Prostate gland (tissue), 2 donors: ENCODE results near the gene DSTYK. TPM values are rescaled to one million over a fixed set of nuclear protein-coding genes. Genes with fewer than 3 reads are reported as not detected.
A peak's percentile ranks its signal among the peaks of the same experiment; 100 is the strongest.

Source experiments
- DNase-seq: peaks from one replicate; pipeline ENCODE4 v3.0.0-alpha.2; 2019; ENCODE audit warnings: low spot score
- H3K27ac ChIP-seq, 2 donors: fragments of 200-600 bp; sonication (generic); 2 replicates each; pipeline ENCODE4 v1.5.1; 2017 to 2019
- H3K27me3 ChIP-seq: fragments of 200-600 bp; sonication (generic); replicated peaks from 2 replicates; pipeline ENCODE4 v1.5.1; 2019; ENCODE audit not compliant: insufficient read depth
- H3K36me3 ChIP-seq, 2 donors: fragments of 200-600 bp; sonication (generic); 1 replicate in 1 of 2; 2 replicates in 1 of 2; pipeline versions ENCODE4 v1.5.1 to v1.8.1; 2017 to 2019
- H3K4me1 ChIP-seq: fragments of 200-600 bp; sonication (generic); replicated peaks from 2 replicates; pipeline ENCODE4 v1.5.1; 2019
- H3K4me3 ChIP-seq, 2 donors: fragments of 200-600 bp; sonication (generic); 2 replicates each; pipeline ENCODE4 v1.5.1; 2017 to 2019
- H3K9me3 ChIP-seq: fragments of 200-600 bp; sonication (generic); 2 replicates; pipeline ENCODE4 v1.5.1; 2017
- CTCF ChIP-seq, 4 experiments: fragments of 200-600 bp in 2 of 4; fragments of 450-650 bp in 2 of 4; sonication (generic) in 2 of 4; IDR thresholded peaks; 1 replicate in 3 of 4; 2 replicates in 1 of 4; pipeline ENCODE4 v1.5.1; 2016 to 2019; ENCODE audit warnings: antibody characterized with exemption in 4 of 4, mild to moderate bottlenecking in 2 of 4, moderate library complexity in 2 of 4
- POLR2A ChIP-seq: fragments of 450-650 bp; IDR thresholded peaks from one replicate; pipeline ENCODE4 v1.6.1; 2016; ENCODE audit warnings: antibody characterized with exemption, mild to moderate bottlenecking
- POLR2AphosphoS5 ChIP-seq: sonication (generic); formaldehyde crosslinking; IDR thresholded peaks from one replicate; pipeline ENCODE4 v1.6.1; 2017; ENCODE audit warnings: antibody characterized with exemption
- WGBS: methylation state at CpG from one replicate; pipeline ENCODE4 v1.1.5; 2018; 5-methylcytosine and 5-hydroxymethylcytosine counted together
- intact Hi-C: fragments of 100-400 bp; cut with DNase I; formaldehyde crosslinking; loops from one replicate; pipeline ENCODE4 v1.14.2; 2022
- total RNA-seq, 2 donors: library from RNA; depleted of rRNA; stranded (reverse); fragments of >200 nt; gene quantifications; one replicate each; pipeline ENCODE4 v1.1.0, GENCODE V29; 2016

Gene DSTYK
- total RNA-seq, 2 donors from 2014 or later, result 9.7 to 16.9 TPM

DNA sequence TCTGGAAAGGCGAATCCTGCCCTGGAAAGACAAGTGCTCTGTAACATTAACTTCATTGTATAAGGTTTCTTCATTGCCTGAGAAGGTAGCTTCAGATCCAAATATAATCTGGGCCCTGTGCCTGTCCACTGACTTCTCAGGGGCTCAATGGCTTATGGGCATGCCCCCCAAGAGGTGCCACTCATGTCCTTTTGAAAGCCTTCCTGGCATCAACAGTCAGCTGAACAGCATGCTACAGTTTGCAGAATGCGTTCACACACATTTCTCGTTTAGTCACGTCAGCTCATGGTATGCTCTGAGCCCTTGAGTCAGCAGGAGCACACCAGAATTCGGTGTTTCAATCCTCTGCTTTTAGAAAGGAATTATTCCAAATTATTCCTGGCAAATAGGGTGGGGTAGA is 40.1 kb upstream of the DSTYK start:
- intact Hi-C loops, result no loop called here
- no peaks in the 10 kb centered on the region for H3K9me3 ChIP-seq
- no peak overlapping the region for H3K4me3 ChIP-seq
- no peaks in the 10 kb centered on the region for H3K27me3 ChIP-seq
- H3K4me1 ChIP-seq, result peaks cover 2% of the 10 kb centered on the region
- WGBS, result 80% methylated on average over 5 of the region's 5 CpGs
- no peak for DNase-seq
- TF ChIP-seq POLR2AphosphoS5 (no peak), CTCF (IDR thresholded peaks at IDR 0.05) (no peak), POLR2A (no peak)
- H3K36me3 ChIP-seq, result no peaks in the 10 kb centered on the region
- no peak overlapping the region for H3K27ac ChIP-seq

DNA sequence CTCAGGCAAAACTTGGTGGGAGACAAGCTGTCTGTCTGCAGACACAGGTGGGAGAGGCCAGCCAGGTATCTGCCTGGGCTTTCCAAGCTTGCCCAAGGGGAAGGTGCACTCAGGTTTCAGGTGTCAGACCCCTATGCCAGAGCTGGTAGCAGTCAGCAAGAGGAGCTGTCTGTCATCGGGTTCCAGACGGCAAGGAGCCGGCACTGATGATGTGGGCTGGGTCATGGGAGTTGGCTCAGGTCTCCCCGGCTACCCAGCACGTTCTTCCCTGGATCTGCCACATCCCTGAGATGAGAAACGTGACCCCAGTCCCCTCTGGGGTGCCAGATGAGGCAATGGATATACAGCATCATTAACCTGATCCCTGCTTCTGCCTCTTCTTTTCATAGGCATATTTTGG is 39.2 kb upstream of the DSTYK start:
- no peaks in the 10 kb centered on the region for H3K27me3 ChIP-seq
- intact Hi-C loops, result no loop called here
- H3K4me3 ChIP-seq, result no peak overlapping the region
- H3K36me3 ChIP-seq, result no peaks in the 10 kb centered on the region
- WGBS, result 49% methylated on average over 6 of the region's 6 CpGs
- no peaks in the 10 kb centered on the region for H3K9me3 ChIP-seq
- no peak for DNase-seq
- no peak for TF ChIP-seq CTCF (IDR thresholded peaks at IDR 0.05)
- no peak for TF ChIP-seq POLR2AphosphoS5
- TF ChIP-seq POLR2A, result no peak
- peaks cover 2% of the 10 kb centered on the region for H3K4me1 ChIP-seq
- no peak overlapping the region for H3K27ac ChIP-seq

DNA sequence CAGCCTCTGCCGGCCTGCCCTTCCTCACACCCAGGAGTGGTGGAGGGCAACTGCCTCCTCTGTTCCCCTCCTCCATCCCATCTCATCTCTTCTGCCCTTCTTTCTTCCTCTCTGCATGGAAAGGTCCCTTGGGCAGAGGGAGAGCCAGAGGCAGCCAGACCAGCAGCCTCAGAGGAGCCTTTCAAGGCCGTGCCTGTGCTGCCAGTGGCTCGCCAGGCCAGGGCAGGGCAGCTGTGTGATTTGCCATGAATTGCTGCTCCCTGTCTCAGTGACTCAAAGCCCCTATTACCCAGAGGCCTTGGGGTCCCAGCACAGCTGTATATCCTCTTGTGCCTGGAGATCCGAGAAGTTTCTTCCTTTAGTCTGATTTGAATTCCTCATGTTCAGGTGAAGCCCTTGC is 38.1 kb upstream of the DSTYK start:
- Histone ChIP-seq H3K36me3 (no peaks in the 10 kb centered on the region), H3K27ac (no peak overlapping the region), H3K9me3 (no peaks in the 10 kb centered on the region), H3K4me1 (peaks cover 2% of the 10 kb centered on the region), H3K4me3 (no peak overlapping the region), H3K27me3 (no peaks in the 10 kb centered on the region)
- TF ChIP-seq POLR2A, result no peak
- no peak for TF ChIP-seq POLR2AphosphoS5
- no peak for TF ChIP-seq CTCF (IDR thresholded peaks at IDR 0.05)
- DNase-seq, result no peak
- 67% methylated on average over 4 of the region's 4 CpGs for WGBS
- intact Hi-C loops, result no loop called here

DNA sequence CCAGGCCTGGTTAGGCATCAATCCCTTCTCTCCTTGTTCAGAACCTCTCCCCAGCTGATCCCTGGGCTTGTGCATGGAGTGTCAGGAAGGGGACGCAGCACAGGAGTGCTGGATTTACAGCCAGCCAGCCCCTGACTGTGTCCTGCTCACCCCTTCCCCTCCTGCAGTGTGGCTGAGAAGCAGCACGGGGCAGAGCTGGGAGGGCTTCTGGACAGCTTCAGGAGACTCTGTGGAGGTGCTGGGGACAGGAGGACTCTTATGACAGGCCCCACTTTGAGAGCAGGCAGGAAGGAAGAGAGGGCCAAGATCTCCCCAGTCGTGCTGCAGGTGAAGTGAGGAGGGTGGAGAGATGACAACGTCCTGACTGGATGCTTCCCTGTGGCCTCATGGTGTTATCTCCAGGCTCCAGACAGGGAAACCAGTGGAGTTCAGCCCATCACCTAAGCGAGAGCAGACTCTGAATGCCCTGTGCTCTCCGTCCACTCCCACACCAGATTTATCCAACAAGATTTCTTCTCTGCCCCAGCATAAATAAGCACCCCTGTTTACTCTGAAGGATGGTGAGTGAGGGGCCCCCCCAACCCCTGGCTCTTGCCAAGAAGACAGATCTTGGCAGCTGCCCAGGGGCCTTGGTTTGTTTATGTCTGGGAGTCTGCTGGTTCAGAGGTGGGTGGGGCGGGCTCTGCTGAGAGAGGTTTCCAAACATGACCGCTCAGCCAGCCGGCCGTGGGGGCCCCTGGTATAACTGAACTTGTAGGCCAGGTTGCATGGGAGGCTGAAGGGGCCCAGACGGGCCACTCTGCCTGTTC is 37.5 kb upstream of the DSTYK start:
- Histone ChIP-seq H3K4me1 (peaks cover 2% of the 10 kb centered on the region), H3K27me3 (no peaks in the 10 kb centered on the region), H3K36me3 (no peaks in the 10 kb centered on the region), H3K9me3 (no peaks in the 10 kb centered on the region), H3K27ac (no peak overlapping the region), H3K4me3 (no peak overlapping the region)
- 35% methylated on average over 11 of the region's 11 CpGs for WGBS
- DNase-seq, result peak; percentile 55
- intact Hi-C loops, result no loop called here
- TF ChIP-seq POLR2AphosphoS5 (no peak), POLR2A (no peak), CTCF (IDR thresholded peaks at IDR 0.05) (no peak)
